Measurements from ENCODE around the gene UFSP1.

Gene UFSP1

DNA sequence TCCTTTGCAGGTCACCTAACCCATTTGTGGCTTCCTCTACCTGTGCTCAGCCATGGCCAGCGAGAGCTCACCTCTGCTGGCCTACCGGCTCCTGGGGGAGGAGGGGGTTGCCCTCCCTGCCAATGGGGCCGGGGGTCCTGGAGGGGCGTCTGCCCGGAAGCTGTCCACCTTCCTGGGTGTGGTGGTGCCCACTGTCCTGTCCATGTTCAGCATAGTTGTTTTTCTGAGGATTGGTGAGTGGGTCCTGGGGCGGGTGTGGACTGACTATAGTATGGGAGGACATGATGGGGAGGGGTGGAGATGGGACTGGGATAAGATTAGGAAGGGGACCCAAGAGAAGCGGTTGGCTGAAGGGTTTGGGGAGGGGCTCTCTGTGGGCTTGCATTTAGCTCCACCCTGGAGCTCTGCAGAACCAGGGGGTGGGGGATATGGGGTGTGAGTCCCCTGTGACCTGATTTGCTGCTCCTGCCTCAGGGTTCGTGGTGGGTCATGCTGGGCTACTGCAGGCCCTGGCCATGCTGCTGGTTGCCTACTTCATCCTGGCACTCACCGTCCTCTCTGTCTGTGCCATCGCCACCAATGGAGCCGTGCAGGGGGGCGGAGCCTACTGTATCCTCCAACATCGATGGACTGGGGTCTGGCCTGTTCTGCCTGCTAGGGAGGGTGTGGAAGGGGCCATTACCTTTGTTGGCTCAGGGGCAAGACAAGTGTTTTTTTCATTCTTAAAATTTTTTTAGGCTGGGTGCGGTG lies 35.2 kb downstream of the UFSP1 start:
- DNase-seq, result no peak

DNA sequence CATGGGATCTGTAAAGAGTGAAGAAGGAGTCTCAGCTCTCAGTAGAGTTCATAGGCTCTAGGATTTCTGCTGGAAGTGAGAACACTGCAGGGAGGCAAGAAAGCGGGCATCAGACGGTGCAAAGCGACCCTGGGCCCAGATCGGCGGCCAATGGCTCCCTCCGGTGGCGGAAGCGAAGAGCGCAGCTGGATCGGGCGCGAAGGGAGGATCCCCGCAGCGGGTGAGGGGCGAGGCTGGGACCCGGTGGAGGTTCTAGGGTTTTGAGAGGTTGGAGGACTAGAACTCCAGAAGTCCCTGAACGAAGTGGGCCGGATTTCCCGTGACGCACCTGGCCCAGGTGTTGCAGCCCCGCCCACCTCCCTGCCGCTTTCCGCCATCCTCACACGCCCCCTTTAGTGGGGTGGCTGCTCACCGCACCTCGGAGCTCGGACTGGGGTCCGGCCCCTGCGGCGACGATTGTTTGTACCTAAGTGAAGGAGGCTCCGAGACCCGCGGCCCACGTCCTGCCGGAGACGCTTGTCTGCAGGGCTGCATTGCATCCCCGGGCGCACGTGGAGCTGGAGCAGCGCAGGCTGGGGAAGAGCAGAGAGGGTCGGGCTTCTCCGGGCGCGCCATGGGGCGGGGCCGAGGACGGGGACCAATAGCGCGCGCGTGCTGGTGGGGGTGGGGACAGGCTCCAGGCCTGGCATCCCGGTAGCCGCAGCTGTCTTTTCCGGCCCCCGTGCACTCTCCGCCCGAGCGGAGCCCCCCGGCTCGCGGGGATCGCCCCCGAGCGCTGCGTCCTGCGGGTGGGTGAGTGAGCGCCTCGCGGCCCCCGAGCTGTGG lies 37.3 kb downstream of the UFSP1 start, which contains the start of gene SLC12A9:
SLC12A9 (plus strand) TSS at position 666 of the 825 bp plus-strand sequence. CDS start 1,485 bp downstream, outside the sequence.
- peak; percentile 85 for DNase-seq

DNA sequence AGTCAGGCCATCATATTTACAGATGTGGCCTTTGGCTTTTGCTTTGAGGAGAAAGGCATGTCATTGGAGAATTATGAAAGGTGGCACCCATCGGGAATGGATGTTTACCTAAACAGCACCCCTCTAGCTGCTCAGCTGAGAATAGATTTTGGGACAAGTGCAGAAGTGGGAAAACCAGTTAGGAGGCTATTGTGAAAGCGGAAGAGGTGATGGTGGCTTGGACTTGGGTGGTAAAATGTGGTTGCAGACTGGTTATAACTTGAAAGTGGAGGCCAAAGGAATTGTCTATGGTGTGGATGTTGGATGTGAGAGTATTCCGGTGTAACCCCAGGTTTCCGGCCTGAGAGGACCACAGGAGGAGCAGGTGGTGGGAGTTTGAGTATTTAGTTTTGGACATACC lies 42.2 kb downstream of the UFSP1 start:
- DNase-seq, result no peak

DNA sequence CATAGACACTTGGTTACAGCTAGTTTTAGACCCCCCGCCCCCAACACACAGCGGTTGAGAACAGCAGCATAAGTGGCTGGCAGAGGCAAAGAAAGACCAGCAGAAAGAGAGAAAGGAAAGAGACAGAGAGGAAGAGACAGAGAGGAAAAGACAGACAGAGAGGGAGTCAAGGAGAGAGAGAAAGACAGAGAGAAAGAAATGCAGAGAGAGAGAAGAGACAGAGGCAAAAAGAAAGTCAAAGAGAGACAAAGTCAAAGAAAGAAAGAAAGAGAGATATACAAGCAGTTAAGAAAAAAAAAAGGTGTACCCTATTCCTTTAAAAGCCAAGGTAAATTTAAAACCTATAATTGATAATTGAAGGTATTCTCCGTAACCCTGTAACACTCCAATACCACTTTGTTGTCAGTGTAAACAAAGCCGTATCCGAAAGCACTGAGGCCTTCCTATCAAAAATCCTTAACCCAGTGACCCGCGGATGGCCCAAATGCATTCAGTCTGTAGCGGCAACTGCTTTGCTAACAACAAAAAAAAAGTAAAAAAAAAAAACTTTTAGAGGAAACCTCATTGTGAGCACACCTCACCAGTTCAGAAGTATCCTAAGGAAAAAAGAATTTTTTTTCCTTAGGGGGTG lies 48.9 kb downstream of the UFSP1 start:
- DNase-seq, result no peak

DNA sequence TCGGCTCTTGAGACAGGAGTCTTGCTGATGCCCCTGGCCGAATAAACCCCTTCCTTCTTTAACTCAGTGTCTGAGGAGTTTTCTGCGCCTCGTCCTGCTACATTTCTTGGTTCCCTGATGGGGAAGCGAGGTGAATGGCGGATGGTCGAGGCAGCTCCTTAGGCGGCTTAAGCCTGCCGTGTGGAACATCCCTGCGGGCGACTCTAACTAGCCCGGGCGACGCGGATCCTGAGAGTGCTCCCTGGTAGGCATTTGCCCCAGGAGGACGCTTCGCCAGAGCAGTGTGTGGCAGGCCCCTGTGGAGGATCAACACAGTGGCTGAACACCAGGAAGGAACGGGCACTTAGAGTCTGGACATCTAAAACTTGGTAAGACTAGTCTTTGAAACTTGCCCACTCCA lies 50.2 kb downstream of the UFSP1 start:
- DNase-seq, result no peak
